ENCODE results near the gene GAL3ST2.

DNA sequence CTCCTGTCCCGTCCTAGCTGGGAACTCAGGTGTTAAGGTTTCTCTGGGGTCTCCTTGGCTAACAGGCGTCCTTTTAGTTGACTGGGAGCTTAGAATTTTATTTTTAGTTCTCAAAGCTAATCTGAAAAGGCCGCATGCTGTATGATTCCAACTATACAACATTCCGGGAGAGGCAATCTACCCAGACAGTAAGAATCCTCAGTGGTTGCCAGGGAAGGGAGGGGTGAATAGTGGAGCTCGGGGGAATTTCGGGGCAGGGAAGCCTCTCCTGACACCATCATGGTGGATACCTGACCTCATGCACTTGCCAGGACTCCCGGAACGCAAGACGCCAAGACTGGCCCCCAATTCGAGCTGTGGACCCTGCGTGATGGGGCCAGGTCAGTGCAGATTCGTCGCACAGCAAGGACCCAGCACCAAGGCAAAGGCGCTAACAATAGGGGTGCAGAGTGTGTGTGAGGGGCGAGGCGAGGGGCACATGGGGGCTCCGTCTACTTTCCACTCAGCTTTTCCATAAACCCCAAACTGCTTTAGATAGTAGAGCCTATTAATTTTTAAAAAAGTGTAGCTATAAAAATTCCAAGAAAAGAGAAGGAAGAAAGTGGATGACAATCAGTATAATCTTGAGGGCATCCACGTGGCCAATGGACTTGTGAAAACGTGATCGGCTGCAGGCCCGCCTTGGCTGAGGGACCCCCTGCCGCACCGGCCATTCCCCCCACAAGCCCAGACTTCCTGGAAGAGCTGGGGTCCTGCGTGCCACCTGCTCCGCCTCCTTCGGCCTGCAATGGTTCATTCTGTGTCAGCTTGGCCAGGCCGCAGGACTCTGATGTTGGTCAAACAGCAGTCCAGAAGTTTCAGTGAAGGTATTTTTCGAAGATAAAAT, 64.8 kb downstream of the GAL3ST2 start:
- TF ChIP-seq TAF1 (IDR thresholded peaks at IDR 0.05; ENCODE audit: low read depth, low read length), result no peak
- TF ChIP-seq POLR2AphosphoS5 (IDR thresholded peaks at IDR 0.05; ENCODE audit: low read depth, low read length), result no peak
- TF ChIP-seq POLR2A (IDR thresholded peaks at IDR 0.05; ENCODE audit: low read depth, low read length), result no peak
- TF ChIP-seq PAX5 (IDR thresholded peaks at IDR 0.05; ENCODE audit: insufficient read depth, low read length, severe bottlenecking), result no peak
- TF ChIP-seq POU2F2 (IDR thresholded peaks at IDR 0.05; ENCODE audit: low read depth, low read length), result no peak

Measured in GM12891 (cell line).